Testis (tissue), 3 donors: ENCODE data around the gene SYNGR3. TPM values are rescaled to one million over a fixed set of nuclear protein-coding genes. Genes with fewer than 3 reads are reported as not detected.
"Not testable (repeated sequence)": the region's sequence is repeated elsewhere in the genome, so short reads cannot be mapped to it uniquely, and the experiment has no call there.

ENCODE experiments used
- DNase-seq: peaks from one replicate; pipeline ENCODE4 v3.0.0-alpha.2; 2019
- H3K27ac ChIP-seq, 2 donors: fragments of 200-600 bp; sonication (generic); one replicate each; pipeline ENCODE4 v1.5.1; 2019
- H3K27me3 ChIP-seq: fragments of 200-600 bp; sonication (generic); one replicate; pipeline ENCODE4 v1.5.1; 2019
- H3K36me3 ChIP-seq: fragments of 200-600 bp; sonication (generic); one replicate; pipeline ENCODE4 v1.5.1; 2017; ENCODE audit warnings: low read depth; ENCODE audit errors: missing control alignments
- H3K4me1 ChIP-seq: fragments of 200-600 bp; sonication (generic); one replicate; pipeline ENCODE4 v1.5.1; 2019
- H3K4me3 ChIP-seq, 2 donors: fragments of 200-600 bp; sonication (generic); one replicate each; pipeline ENCODE4 v1.5.1; 2017 to 2019
- H3K9me3 ChIP-seq: fragments of 200-600 bp; sonication (generic); one replicate; pipeline ENCODE4 v1.5.1; 2017
- POLR2A ChIP-seq: fragments of 450-650 bp; IDR thresholded peaks from one replicate; pipeline ENCODE4 v1.6.1; 2017; ENCODE audit warnings: antibody characterized with exemption, mild to moderate bottlenecking, moderate library complexity
- whole genome bisulfite sequencing, 2 donors: methylation state at CpG; one replicate each; pipeline ENCODE4 v1.1.5; 2018; 5-methylcytosine and 5-hydroxymethylcytosine counted together
- intact Hi-C: fragments of 100-400 bp; cut with DNase I; formaldehyde crosslinking; loops from one replicate; pipeline ENCODE4 v1.15.1; 2023; ENCODE audit warnings: low total_unique reads
- polyA plus RNA-seq: library from polyadenylated mRNA; stranded (reverse); fragments of 350-450 nt; fragmentation: Illumina TruSeq; extraction: RNeasy Lipid Tissue Mini Kit (QIAGEN cat#74804); gene quantifications from one replicate; pipeline ENCODE4 v1.2.3, GENCODE V29; 2014; ENCODE audit warnings: low read depth, low replicate concordance; ENCODE audit not compliant: insufficient read depth
- total RNA-seq, 2 donors: library from RNA; depleted of rRNA; stranded (reverse); fragments of >200 nt; gene quantifications; one replicate each; pipeline ENCODE4 v1.2.3, GENCODE V29; 2016
- TF ChIP-seq, protein P1 (sequence below), 3 experiments: fragments of 450-650 bp in 2 of 3; fragments of 200-600 bp in 1 of 3; sonication (generic) in 1 of 3; IDR thresholded peaks; one replicate each; pipeline ENCODE4 v1.5.1; 2016 to 2019; ENCODE audit warnings: antibody characterized with exemption in 3 of 3, mild to moderate bottlenecking in 2 of 3, moderate library complexity in 1 of 3

The SYNGR3 gene
- total and polyA plus RNA-seq, 3 donors from 2014 or later, result 10.0 to 33.5 (median 20.9) TPM

DNA sequence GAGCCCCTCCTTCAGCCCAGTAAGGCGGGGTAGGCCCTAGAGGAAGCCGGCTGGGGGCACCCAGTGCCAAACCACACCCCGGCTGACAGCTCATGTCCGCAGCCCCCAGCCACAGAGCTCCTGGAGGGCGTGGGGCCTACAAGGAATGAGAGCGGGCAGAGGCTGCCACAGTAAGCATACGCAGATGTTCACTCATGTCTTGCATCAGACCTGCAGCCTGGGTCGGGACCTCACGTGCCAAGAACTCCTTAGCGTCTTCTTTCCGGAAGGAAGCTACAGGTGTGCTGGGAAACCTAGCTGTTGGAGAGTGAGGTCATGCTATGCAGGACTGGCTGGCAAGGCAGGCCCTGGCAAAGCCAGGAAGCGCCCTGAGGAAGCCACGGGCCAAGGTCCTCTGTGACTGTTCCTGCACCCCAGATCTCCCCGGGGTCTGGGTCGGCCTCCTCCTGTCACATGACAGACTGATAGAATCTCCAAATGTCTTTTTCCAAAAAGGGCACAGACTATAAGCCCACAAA, 18.3 kb downstream of the SYNGR3 start:
- no peak overlapping the region for H3K4me3 ChIP-seq

DNA sequence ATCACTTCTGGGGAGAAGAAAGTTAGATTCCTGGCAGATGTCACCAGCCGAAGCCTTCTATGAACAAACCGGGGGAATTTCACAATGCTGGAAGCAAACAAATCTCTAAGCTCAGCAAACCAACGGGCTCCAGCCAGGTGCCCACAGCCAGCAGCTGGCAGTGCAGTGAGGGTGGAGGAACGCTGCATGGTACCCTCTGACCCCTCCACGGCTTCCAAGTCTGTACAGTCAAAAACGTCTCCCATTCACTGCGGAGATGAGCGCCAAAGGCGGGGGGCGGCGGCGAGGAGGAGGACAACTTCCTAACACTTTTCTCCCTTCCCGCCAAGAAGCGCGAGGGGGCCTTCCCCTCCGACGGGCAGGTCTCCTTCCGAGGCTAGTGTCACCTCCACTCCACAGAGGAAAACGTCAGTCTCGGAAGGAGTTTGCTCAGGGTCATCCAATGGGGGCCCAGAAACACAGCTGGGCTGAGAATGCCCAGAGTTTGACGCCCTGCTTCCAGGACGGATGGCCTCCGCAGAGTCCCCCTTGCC, 18.9 kb downstream of the SYNGR3 start:
- H3K27me3 ChIP-seq, result no peaks in the 10 kb centered on the region
- intact Hi-C loops, result no loop called here
- H3K9me3 ChIP-seq, result no peaks in the 10 kb centered on the region
- H3K4me1 ChIP-seq, result peaks cover 44% of the 10 kb centered on the region
- H3K4me3 ChIP-seq, result peak overlapping the region; percentile 80 to 83
- no peaks in the 10 kb centered on the region for H3K36me3 ChIP-seq
- 2 to 5% methylated on average over 17 to 23 of the region's 23 CpGs for WGBS, 2 donors
- TF ChIP-seq POLR2A, result no peak
- TF ChIP-seq, protein P1, sequence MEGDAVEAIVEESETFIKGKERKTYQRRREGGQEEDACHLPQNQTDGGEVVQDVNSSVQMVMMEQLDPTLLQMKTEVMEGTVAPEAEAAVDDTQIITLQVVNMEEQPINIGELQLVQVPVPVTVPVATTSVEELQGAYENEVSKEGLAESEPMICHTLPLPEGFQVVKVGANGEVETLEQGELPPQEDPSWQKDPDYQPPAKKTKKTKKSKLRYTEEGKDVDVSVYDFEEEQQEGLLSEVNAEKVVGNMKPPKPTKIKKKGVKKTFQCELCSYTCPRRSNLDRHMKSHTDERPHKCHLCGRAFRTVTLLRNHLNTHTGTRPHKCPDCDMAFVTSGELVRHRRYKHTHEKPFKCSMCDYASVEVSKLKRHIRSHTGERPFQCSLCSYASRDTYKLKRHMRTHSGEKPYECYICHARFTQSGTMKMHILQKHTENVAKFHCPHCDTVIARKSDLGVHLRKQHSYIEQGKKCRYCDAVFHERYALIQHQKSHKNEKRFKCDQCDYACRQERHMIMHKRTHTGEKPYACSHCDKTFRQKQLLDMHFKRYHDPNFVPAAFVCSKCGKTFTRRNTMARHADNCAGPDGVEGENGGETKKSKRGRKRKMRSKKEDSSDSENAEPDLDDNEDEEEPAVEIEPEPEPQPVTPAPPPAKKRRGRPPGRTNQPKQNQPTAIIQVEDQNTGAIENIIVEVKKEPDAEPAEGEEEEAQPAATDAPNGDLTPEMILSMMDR (IDR thresholded peaks at IDR 0.05), result no peak
- H3K27ac ChIP-seq, result peak overlapping the region in 1 of 2 donors; percentile 72
- DNase-seq, result no peak

More for the DNA sequence above, 18.3 kb downstream of the SYNGR3 start:
- Histone ChIP-seq H3K27ac (no peak overlapping the region), H3K27me3 (no peaks in the 10 kb centered on the region), H3K9me3 (no peaks in the 10 kb centered on the region), H3K36me3 (no peaks in the 10 kb centered on the region), H3K4me1 (peaks cover 47% of the 10 kb centered on the region)
- no peak for DNase-seq
- no peak for TF ChIP-seq POLR2A
- TF ChIP-seq, protein P1 (IDR thresholded peaks at IDR 0.05), result no peak
- WGBS, 2 donors, result 34 to 48% methylated on average over 12 to 15 of the region's 15 CpGs
- intact Hi-C loops, result no loop called here

DNA sequence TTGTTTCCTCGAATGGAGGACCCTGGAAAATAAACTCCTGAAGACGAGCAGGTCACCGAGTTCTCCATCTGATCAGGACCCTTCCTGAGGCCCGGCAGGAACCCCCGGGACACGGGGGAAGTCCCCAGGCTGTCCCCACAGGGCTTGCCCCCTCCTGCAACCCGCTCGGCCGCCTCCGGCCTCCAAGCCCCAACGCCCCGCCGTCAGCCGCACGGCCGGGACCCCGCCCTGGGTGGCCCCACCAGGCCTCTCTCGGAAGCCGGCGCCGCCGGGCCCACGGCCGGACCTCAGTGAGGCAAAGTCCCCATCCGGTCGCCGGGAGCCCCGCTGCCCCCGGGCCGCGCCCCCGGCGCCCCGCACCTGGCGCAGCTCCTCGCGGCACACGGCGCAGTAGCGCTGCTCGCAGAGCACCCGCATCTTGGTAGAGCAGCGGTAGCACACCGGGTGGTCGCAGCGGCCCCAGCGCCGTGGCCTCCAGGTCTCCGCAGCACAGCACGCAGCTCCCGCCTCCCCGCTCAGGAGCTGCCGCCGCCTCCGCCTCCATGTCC, 19.5 kb downstream of the SYNGR3 start:
- Histone ChIP-seq H3K36me3 (no peaks in the 10 kb centered on the region), H3K27ac (peak overlapping the region in 1 of 2 donors; percentile 72), H3K27me3 (no peaks in the 10 kb centered on the region), H3K4me1 (peaks cover 39% of the 10 kb centered on the region), H3K9me3 (no peaks in the 10 kb centered on the region), H3K4me3 (peak overlapping the region; percentile 80 to 83)
- DNase-seq, result no peak
- 2% methylated on average over 32 of the region's 55 CpGs; no CpG with 5 or more reads in 1 of the 2 donors for WGBS, 2 donors
- TF ChIP-seq, protein P1 (IDR thresholded peaks at IDR 0.05), result no peak
- no peak for TF ChIP-seq POLR2A
- intact Hi-C loops, result no loop called here

DNA sequence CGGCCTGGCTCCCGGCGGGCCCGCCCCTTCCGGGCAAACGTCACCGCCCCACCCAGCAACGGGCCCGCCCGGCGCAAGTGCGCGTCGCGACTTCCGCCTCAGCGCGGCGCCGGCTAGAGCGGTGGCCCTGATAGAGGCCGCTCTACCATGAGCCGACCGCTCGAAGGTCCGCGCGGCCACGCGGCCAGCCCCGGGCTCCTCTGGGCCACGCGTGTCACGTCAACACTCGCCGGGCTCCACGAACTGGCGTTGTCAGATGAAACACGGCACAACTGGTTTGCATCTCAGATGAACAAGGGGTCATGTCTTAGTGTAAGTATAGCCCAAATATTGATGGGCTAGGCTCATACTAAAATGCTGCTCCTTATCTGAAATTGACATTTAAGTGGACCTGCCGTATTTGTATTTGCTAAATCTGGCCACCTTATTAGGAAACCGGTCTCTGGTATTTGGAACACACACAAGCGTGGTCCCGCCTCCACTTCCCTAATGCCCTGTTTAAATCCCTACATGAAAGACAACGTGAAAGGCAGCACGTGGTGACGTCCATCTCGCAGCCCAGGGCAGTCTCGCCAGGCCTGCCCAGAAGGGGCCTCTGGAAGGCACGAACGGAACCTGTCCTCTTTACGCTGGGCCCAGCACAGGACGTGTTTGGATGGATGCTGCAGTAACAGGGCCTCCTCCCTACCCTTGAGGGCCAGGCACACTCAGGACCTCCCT, 20.2 kb downstream of the SYNGR3 start, which contains the start of gene ZNF598:
Gene ZNF598 (minus strand): TSS at position 31 of the 720 bp plus-strand sequence.
- Histone ChIP-seq H3K4me1 (peaks cover 32% of the 10 kb centered on the region), H3K27me3 (no peaks in the 10 kb centered on the region), H3K27ac (peak within 1 kb of the TSS; percentile 51 to 86), H3K9me3 (no peaks in the 10 kb centered on the region), H3K4me3 (peak within 1 kb of the TSS; percentile 80 to 83), H3K36me3 (no peaks in the 10 kb centered on the region)
- WGBS, 2 donors, result 2% methylated on average over 21 to 49 of the region's 52 CpGs
- intact Hi-C loops, result no loop called here
- TF ChIP-seq, protein P1 (IDR thresholded peaks at IDR 0.05), result no peak
- TF ChIP-seq POLR2A, result peak; percentile 20
- peak; percentile 87 for DNase-seq

DNA sequence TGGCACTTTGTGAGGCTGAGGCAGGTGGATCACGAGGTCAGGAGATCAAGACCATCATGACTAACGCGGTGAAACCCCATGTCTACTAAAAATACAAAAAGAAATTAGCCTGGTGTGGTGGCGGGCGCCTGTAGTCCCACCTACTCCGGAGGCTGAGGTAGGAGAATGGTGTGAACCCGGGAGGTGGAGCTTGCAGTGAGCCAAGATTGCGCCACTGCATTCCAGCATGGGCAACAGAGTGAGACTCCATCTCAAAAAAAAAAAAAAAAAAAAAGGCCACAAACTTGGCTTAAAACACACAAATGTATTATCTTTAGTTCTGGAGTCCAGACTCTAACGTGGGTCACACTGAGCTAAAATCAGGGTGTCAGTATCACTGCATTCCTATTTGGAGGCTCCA, 22.0 kb downstream of the SYNGR3 start:
- peaks cover 27% of the 10 kb centered on the region for H3K4me1 ChIP-seq
- DNase-seq, intact Hi-C loops, H3K36me3 ChIP-seq, H3K27ac ChIP-seq, H3K4me3 ChIP-seq, H3K27me3 ChIP-seq, H3K9me3 ChIP-seq: not testable (repeated sequence)
- WGBS, 2 donors, result 84 to 89% methylated on average over 9 of the region's 9 CpGs
